Tibial nerve (tissue), 3 donors: ENCODE results near the gene RACGAP1.

ENCODE experiments used
- CTCF ChIP-seq, 5 experiments: fragments of 200-600 bp in 3 of 5; fragments of 450-650 bp in 2 of 5; sonication (generic) in 3 of 5; IDR thresholded peaks; one replicate each; pipeline ENCODE4 v1.5.1; 2016 to 2019; ENCODE audit warnings: antibody characterized with exemption in 5 of 5, mild to moderate bottlenecking in 3 of 5, moderate library complexity in 2 of 5
- POLR2A ChIP-seq, 2 donors: fragments of 450-650 bp; IDR thresholded peaks; one replicate each; pipeline ENCODE4 v1.6.1; 2017; ENCODE audit warnings: antibody characterized with exemption in 2 of 2, mild to moderate bottlenecking in 2 of 2, moderate library complexity in 2 of 2

- TF ChIP-seq CTCF (IDR thresholded peaks at IDR 0.05) (no peak), POLR2A (IDR thresholded peaks at IDR 0.05) (no peak)
Observed at GRCh38 chr12:49972641-49973360, 52.5 kb downstream of the RACGAP1 start, which contains the start of gene AQP6.
